Measurements from ENCODE around the gene NOP14. TPM values are rescaled to one million over a fixed set of nuclear protein-coding genes. Genes with fewer than 3 reads are reported as not detected.

The NOP14 gene
- total and polyA plus RNA-seq, 2 experiments from 2014 or later: 15.9 to 20.5 TPM

GRCh38 chr4:2942037-2942531 is 21.1 kb downstream of the NOP14 start:
- Histone ChIP-seq H2AFZ (no peak overlapping the region), H3K9me3 (ENCODE audit: low read depth) (no peaks in the 10 kb centered on the region), H3K4me2 (ENCODE audit: unreplicated experiment) (no peak overlapping the region), H4K20me1 (ENCODE audit: insufficient read depth) (no peaks in the 10 kb centered on the region), H3K9me2 (ENCODE audit: insufficient read depth) (no peaks in the 10 kb centered on the region), H3K4me1 (ENCODE audit: insufficient read depth) (peaks cover 4% of the 10 kb centered on the region; the same call in 1 of the 2 replicates), H3K36me3 (ENCODE audit: low read depth) (peaks cover 57% of the 10 kb centered on the region), H3K27ac (no peak overlapping the region), H3K9ac (no peak overlapping the region), H3K27me3 (replicated peaks; ENCODE audit: insufficient read depth) (no peaks in the 10 kb centered on the region), H3F3A (ENCODE audit: insufficient read depth) (peaks cover 30% of the 10 kb centered on the region), H3K4me3 (no peak overlapping the region), H3K79me2 (ENCODE audit: insufficient read depth) (peaks cover 19% of the 10 kb centered on the region; the same call in 1 of the 2 replicates)
- in situ Hi-C loops (cut with MboI): no loop called here
- no peak for TF ChIP-seq EZH2 (IDR thresholded peaks at IDR 0.05; ENCODE audit: insufficient read depth, poor library complexity, severe bottlenecking)
- TF ChIP-seq EZH2phosphoT487 (IDR thresholded peaks at IDR 0.05; ENCODE audit: insufficient read depth, low read depth): no peak
- no peak for DNase-seq
- 94 to 96% methylated on average over 21 of the region's 21 CpGs for WGBS, 2 experiments (ENCODE audit: low coverage in 1 of 2, low lambda C conversion rate in 2 of 2, missing lambda C conversion rate in 2 of 2)

- no peak overlapping the region for H3K27ac ChIP-seq
- H3K9ac ChIP-seq: no peak overlapping the region
- peaks cover 8% of the 10 kb centered on the region; the same call in 1 of the 2 replicates for H3K4me1 ChIP-seq (ENCODE audit: insufficient read depth)
- H3F3A ChIP-seq (ENCODE audit: insufficient read depth): peaks cover 36% of the 10 kb centered on the region
- H3K36me3 ChIP-seq (ENCODE audit: low read depth): peaks cover 50% of the 10 kb centered on the region
- TF ChIP-seq EZH2 (IDR thresholded peaks at IDR 0.05; ENCODE audit: insufficient read depth, poor library complexity, severe bottlenecking) (no peak), EZH2phosphoT487 (IDR thresholded peaks at IDR 0.05; ENCODE audit: insufficient read depth, low read depth) (no peak)
- H3K9me2 ChIP-seq (ENCODE audit: insufficient read depth): no peaks in the 10 kb centered on the region
- no peak for DNase-seq
- in situ Hi-C loops (cut with MboI): no loop called here
- H3K4me2 ChIP-seq (ENCODE audit: unreplicated experiment): no peak overlapping the region
- no peaks in the 10 kb centered on the region for H3K9me3 ChIP-seq (ENCODE audit: low read depth)
- H3K4me3 ChIP-seq: no peak overlapping the region
- H4K20me1 ChIP-seq (ENCODE audit: insufficient read depth): no peaks in the 10 kb centered on the region
- WGBS, 2 experiments (ENCODE audit: low coverage in 1 of 2, low lambda C conversion rate in 2 of 2, missing lambda C conversion rate in 2 of 2): 96 to 97% methylated on average over 23 to 24 of the region's 24 CpGs
- H2AFZ ChIP-seq: no peak overlapping the region
- H3K27me3 ChIP-seq (replicated peaks; ENCODE audit: insufficient read depth): no peaks in the 10 kb centered on the region
- H3K79me2 ChIP-seq (ENCODE audit: insufficient read depth): peaks cover 20% of the 10 kb centered on the region; the same call in 1 of the 2 replicates
Measured at GRCh38 chr4:2941138-2942036, 21.8 kb downstream of the NOP14 start.

GRCh38 chr4:2940267-2941137 is 22.7 kb downstream of the NOP14 start:
- TF ChIP-seq EZH2 (IDR thresholded peaks at IDR 0.05; ENCODE audit: insufficient read depth, poor library complexity, severe bottlenecking): no peak
- TF ChIP-seq EZH2phosphoT487 (IDR thresholded peaks at IDR 0.05; ENCODE audit: insufficient read depth, low read depth): no peak
- 94 to 97% methylated on average over 29 of the region's 29 CpGs for WGBS, 2 experiments (ENCODE audit: low coverage in 1 of 2, low lambda C conversion rate in 2 of 2, missing lambda C conversion rate in 2 of 2)
- H3K4me3 ChIP-seq: no peak overlapping the region
- peaks cover 46% of the 10 kb centered on the region for H3K36me3 ChIP-seq (ENCODE audit: low read depth)
- H3K9me2 ChIP-seq (ENCODE audit: insufficient read depth): no peaks in the 10 kb centered on the region
- H3K9me3 ChIP-seq (ENCODE audit: low read depth): no peaks in the 10 kb centered on the region
- H3K27ac ChIP-seq: no peak overlapping the region
- no peak overlapping the region for H3K9ac ChIP-seq
- in situ Hi-C loops (cut with MboI): no loop called here
- H3F3A ChIP-seq (ENCODE audit: insufficient read depth): peaks cover 45% of the 10 kb centered on the region
- no peak overlapping the region for H2AFZ ChIP-seq
- no peak overlapping the region for H3K4me2 ChIP-seq (ENCODE audit: unreplicated experiment)
- peaks cover 16% of the 10 kb centered on the region for H3K4me1 ChIP-seq (ENCODE audit: insufficient read depth)
- no peaks in the 10 kb centered on the region for H3K27me3 ChIP-seq (replicated peaks; ENCODE audit: insufficient read depth)
- H3K79me2 ChIP-seq (ENCODE audit: insufficient read depth): peaks cover 27% of the 10 kb centered on the region
- DNase-seq: peak; percentile 0
- H4K20me1 ChIP-seq (ENCODE audit: insufficient read depth): no peaks in the 10 kb centered on the region
